ENCODE data around the gene ICAM3. TPM values are rescaled to one million over a fixed set of nuclear protein-coding genes. Genes with fewer than 3 reads are reported as not detected.

Gene ICAM3
- total RNA-seq, 1 donor from 2014 or later = 33.0 TPM

DNA sequence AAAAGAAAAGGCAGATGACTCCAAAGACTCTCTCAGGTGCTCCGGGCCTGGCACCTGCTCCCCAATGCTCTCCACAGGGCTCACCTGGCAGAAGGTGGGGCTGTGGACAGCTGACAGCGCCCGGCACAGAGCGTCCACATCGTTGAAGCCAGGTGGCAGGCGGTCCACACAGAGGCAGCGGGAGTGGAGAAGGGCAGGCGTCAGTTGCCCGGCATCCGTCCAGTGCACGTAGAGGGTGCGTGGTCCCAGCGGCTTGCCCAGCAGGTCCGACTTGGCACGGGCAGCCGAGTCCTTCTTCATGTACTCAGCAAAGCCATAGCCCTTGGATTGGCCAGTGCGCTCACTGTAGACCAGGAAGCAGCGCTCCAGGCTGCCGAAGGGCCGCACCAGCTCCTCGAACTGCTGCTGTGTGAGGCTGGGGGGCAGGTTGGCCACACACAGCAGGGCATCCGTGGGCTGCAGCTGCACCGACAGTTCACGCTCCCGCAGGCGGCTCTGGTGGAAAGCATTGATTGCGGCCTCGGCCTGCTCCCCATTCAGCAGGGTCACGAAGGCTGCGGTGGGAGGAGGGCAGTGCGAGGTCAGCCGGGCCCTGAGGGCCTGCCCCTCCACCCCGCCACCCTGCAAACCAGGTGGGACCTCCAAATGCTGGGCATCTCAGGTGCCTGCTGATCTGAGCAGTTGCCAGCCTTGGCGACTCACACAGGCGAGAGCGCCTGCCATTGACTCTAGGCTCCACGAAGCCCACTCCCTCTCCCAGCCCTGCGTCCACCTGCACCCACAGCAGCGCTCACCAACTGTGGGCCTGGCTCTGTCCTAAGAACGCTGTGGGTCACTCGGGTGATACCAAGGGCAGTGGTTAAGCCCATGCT, 10.6 kb downstream of the ICAM3 start:
- no peak for DNase-seq
- Histone ChIP-seq H3K4me1 (peaks cover 14% of the 10 kb centered on the region), H3K36me3 (peaks cover 71% of the 10 kb centered on the region), H3K27me3 (ENCODE audit: low read depth) (no peaks in the 10 kb centered on the region), H3K4me3 (no peak overlapping the region), H3K9me3 (no peaks in the 10 kb centered on the region), H3K27ac (no peak overlapping the region)
- intact Hi-C loops (cut with DNase I) = no loop called here
- ATAC-seq = no peak
- TF ChIP-seq, protein P1, sequence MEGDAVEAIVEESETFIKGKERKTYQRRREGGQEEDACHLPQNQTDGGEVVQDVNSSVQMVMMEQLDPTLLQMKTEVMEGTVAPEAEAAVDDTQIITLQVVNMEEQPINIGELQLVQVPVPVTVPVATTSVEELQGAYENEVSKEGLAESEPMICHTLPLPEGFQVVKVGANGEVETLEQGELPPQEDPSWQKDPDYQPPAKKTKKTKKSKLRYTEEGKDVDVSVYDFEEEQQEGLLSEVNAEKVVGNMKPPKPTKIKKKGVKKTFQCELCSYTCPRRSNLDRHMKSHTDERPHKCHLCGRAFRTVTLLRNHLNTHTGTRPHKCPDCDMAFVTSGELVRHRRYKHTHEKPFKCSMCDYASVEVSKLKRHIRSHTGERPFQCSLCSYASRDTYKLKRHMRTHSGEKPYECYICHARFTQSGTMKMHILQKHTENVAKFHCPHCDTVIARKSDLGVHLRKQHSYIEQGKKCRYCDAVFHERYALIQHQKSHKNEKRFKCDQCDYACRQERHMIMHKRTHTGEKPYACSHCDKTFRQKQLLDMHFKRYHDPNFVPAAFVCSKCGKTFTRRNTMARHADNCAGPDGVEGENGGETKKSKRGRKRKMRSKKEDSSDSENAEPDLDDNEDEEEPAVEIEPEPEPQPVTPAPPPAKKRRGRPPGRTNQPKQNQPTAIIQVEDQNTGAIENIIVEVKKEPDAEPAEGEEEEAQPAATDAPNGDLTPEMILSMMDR (IDR thresholded peaks at IDR 0.05) = no peak

DNA sequence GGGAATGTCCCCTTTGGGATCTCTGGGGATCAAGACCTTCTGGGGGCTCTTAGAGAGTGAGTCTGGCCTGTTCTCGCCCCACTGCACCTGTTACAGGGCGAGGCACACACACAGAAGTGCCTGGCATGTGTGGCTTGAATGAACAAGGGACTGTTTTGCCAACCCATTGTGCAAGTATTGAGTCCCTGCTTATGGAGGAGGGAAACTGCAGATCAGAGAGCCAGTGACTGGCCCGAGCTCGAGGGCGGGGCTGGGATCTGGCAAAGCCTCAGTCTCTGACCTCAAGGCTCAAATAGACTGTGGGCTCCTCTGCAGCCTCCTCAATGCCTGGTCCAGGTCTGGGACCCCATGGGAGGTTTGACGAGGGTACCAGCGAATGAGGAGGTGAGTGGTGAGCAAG, 11.6 kb downstream of the ICAM3 start:
- Histone ChIP-seq H3K4me3 (no peak overlapping the region), H3K27ac (no peak overlapping the region), H3K27me3 (ENCODE audit: low read depth) (no peaks in the 10 kb centered on the region), H3K9me3 (no peaks in the 10 kb centered on the region), H3K36me3 (peaks cover 81% of the 10 kb centered on the region), H3K4me1 (peaks cover 13% of the 10 kb centered on the region)
- ATAC-seq (no peak), DNase-seq (no peak)
- intact Hi-C loops (cut with DNase I) = no loop called here
- TF ChIP-seq, protein P1 (IDR thresholded peaks at IDR 0.05) = no peak

DNA sequence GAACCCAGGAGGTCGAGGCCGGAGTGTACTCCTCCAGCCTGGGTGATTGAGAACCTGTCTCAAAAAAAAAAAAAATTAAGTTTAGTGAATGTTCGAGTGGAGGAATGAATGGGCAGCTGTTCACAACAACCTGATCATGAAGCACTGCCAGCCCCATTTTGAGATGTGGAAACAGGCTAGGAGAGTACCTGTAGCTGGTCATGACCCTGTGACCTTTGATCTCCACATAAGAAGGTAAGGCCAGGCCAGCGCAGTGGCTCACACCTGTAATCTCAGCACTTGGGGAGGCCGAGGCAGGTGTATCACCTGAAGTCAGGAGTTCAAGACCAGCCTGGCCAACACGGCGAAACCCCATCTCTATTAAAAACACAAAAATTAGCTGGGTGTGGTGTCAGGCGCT, 13.7 kb downstream of the ICAM3 start:
- no peaks in the 10 kb centered on the region for H3K27me3 ChIP-seq (ENCODE audit: low read depth)
- H3K36me3 ChIP-seq = peaks cover 100% of the 10 kb centered on the region
- H3K9me3 ChIP-seq = no peaks in the 10 kb centered on the region
- H3K27ac ChIP-seq = no peak overlapping the region
- H3K4me3 ChIP-seq = no peak overlapping the region
- no peaks in the 10 kb centered on the region for H3K4me1 ChIP-seq
- ATAC-seq (no peak), DNase-seq (no peak)
- intact Hi-C loops (cut with DNase I) = no loop called here
- TF ChIP-seq, protein P1 (IDR thresholded peaks at IDR 0.05) = no peak

DNA sequence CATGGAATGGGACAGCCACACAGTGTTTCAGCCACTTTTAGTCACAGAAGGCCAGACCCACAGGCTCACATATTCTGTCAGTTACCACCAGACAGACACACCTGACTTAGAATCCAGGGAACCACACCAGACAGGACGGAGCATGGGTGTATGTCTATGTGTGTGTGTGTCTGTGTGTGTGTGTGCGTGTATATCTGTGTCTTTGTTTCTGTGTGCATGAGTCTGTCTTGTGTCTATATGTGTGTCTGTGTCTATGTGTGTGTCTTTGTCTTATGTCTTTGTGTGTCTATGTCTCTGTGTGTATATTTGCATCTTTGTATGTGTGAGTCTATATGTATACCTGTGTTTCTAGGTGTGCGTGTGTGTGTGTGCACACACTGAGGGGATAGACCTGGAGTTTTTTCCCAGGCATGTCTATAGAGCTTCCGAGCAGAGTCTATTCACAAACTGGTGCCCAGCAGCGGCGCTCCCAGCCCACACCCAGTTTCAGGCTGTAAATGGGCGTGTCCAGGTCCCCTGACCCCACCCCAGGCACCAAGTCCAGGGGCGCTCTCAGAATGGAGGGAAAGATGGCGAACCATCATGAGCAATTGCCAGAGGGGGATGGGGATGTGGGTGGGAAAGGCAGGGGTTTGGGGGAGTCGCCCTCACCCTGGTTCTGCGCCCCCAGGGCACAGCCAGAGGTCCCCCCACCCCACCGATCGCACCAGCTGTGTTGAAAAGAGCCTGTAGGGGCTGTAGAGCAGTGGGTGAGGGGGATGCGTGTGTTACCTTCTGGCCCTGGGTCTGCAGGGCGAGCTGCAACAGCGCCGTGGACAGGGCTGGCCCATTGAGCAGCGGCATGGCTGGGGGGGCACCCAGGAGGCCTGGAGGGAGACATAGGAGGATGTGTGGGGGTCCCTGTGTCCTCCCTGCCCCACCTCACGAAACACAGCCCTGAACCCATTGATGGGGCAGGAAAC, 17.3 kb downstream of the ICAM3 start:
- Histone ChIP-seq H3K4me1 (no peaks in the 10 kb centered on the region), H3K4me3 (no peak overlapping the region), H3K27me3 (ENCODE audit: low read depth) (no peaks in the 10 kb centered on the region), H3K36me3 (peaks cover 100% of the 10 kb centered on the region), H3K9me3 (no peaks in the 10 kb centered on the region), H3K27ac (no peak overlapping the region)
- ATAC-seq (peak in 1 of 2 donors; percentile 9), DNase-seq (no peak)
- TF ChIP-seq, protein P1 (IDR thresholded peaks at IDR 0.05) = no peak
- intact Hi-C loops (cut with DNase I) = no loop called here

DNA sequence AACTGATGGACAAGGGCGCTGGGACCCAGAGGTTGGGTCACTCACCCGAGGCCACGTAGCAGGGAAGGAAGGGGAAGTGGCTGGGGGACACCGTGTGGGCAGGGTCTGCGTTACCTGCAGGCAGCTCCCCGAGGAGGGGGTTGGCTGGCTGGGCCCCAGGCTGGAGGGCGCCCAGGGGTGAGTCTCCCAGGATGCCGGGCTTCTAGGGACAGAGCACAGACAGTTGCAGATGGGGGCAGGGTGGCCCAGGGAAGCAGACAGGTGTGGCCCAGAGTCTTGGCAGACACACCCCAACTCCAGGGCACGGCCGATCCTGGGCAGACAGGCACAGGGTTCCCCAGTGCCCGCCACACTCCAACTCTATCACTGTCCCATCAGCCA, 18.0 kb downstream of the ICAM3 start:
- Histone ChIP-seq H3K27me3 (ENCODE audit: low read depth) (no peaks in the 10 kb centered on the region), H3K27ac (no peak overlapping the region), H3K36me3 (peaks cover 99% of the 10 kb centered on the region), H3K9me3 (no peaks in the 10 kb centered on the region), H3K4me1 (no peaks in the 10 kb centered on the region), H3K4me3 (no peak overlapping the region)
- no peak for DNase-seq
- TF ChIP-seq, protein P1 (IDR thresholded peaks at IDR 0.05) = no peak
- intact Hi-C loops (cut with DNase I) = no loop called here
- ATAC-seq = no peak

Data from lower lobe of right lung (tissue), 2 donors.